Measurements from ENCODE around the gene ZDHHC1. TPM values are rescaled to one million over a fixed set of nuclear protein-coding genes. Genes with fewer than 3 reads are reported as not detected.

ZDHHC1 gene
- total RNA-seq, 2 donors from 2014 or later = 15.0 to 28.7 TPM

- ATAC-seq (ENCODE audit: insufficient number of reproducible peaks, low FRiP score, low read depth) = no peak
- Histone ChIP-seq H3K4me3 (no peak overlapping the region), H3K27ac (no peak overlapping the region), H3K4me1 (ENCODE audit: control insufficient read depth in 1 of 2, low read depth in 2 of 2) (peaks cover 0 to 14% of the 10 kb centered on the region in 2 donors), H3K9me3 (no peaks in the 10 kb centered on the region), H3K27me3 (replicated peaks; ENCODE audit: insufficient read depth) (no peaks in the 10 kb centered on the region), H3K36me3 (peaks cover 12% of the 10 kb centered on the region)
- DNase-seq (ENCODE audit: low spot score) = no peak
- TF ChIP-seq CTCF (IDR thresholded peaks at IDR 0.05) = no peak
These were observed 16.9 kb upstream of the ZDHHC1 start for GRCh38 chr16:67433131-67433719.

GRCh38 chr16:67432506-67432890 lies 16.2 kb upstream of the ZDHHC1 start:
- Histone ChIP-seq H3K4me3 (no peak overlapping the region), H3K36me3 (peaks cover 5% of the 10 kb centered on the region), H3K9me3 (no peaks in the 10 kb centered on the region), H3K27me3 (replicated peaks; ENCODE audit: insufficient read depth) (no peaks in the 10 kb centered on the region), H3K27ac (no peak overlapping the region), H3K4me1 (ENCODE audit: control insufficient read depth in 1 of 2, low read depth in 2 of 2) (peaks cover 0 to 14% of the 10 kb centered on the region in 2 donors)
- no peak for TF ChIP-seq CTCF (IDR thresholded peaks at IDR 0.05)
- ATAC-seq (ENCODE audit: insufficient number of reproducible peaks, low FRiP score, low read depth) (no peak), DNase-seq (ENCODE audit: low spot score) (no peak)

GRCh38 chr16:67431775-67432505 lies 15.7 kb upstream of the ZDHHC1 start:
- DNase-seq (ENCODE audit: low spot score) (no peak), ATAC-seq (ENCODE audit: insufficient number of reproducible peaks, low FRiP score, low read depth) (no peak)
- no peak for TF ChIP-seq CTCF (IDR thresholded peaks at IDR 0.05)
- Histone ChIP-seq H3K9me3 (no peaks in the 10 kb centered on the region), H3K27me3 (replicated peaks; ENCODE audit: insufficient read depth) (no peaks in the 10 kb centered on the region), H3K4me3 (peak overlapping the region; percentile 66), H3K27ac (no peak overlapping the region), H3K36me3 (no peaks in the 10 kb centered on the region), H3K4me1 (ENCODE audit: control insufficient read depth in 1 of 2, low read depth in 2 of 2) (peaks cover 0 to 14% of the 10 kb centered on the region in 2 donors)

GRCh38 chr16:67430977-67431774 lies 14.9 kb upstream of the ZDHHC1 start, which contains the start of gene HSD11B2:
Gene HSD11B2, plus strand, starts transcription at chr16:67431121. Its CDS starts 128 bp downstream, at chr16:67431249.
- Histone ChIP-seq H3K27me3 (replicated peaks; ENCODE audit: insufficient read depth) (no peaks in the 10 kb centered on the region), H3K9me3 (no peaks in the 10 kb centered on the region), H3K27ac (no peak within 1 kb of the TSS), H3K36me3 (no peaks in the 10 kb centered on the region), H3K4me1 (ENCODE audit: control insufficient read depth in 1 of 2, low read depth in 2 of 2) (peaks cover 0 to 14% of the 10 kb centered on the region in 2 donors), H3K4me3 (peak within 1 kb of the TSS; percentile 66)
- ATAC-seq (ENCODE audit: insufficient number of reproducible peaks, low FRiP score, low read depth) = peak; percentile 29
- TF ChIP-seq CTCF (IDR thresholded peaks at IDR 0.05) = no peak
- DNase-seq (ENCODE audit: low spot score) = no peak

- DNase-seq (ENCODE audit: low spot score) = no peak
- H3K27ac ChIP-seq = no peak overlapping the region
These were observed 14.3 kb upstream of the ZDHHC1 start for GRCh38 chr16:67430504-67430976.

More at GRCh38 chr16:67430504-67430976, 14.3 kb upstream of the ZDHHC1 start:
- Histone ChIP-seq H3K27me3 (replicated peaks; ENCODE audit: insufficient read depth) (no peaks in the 10 kb centered on the region), H3K4me1 (ENCODE audit: control insufficient read depth in 1 of 2, low read depth in 2 of 2) (peaks cover 0 to 14% of the 10 kb centered on the region in 2 donors), H3K4me3 (peak overlapping the region; percentile 66), H3K9me3 (no peaks in the 10 kb centered on the region), H3K36me3 (no peaks in the 10 kb centered on the region)
- ATAC-seq (ENCODE audit: insufficient number of reproducible peaks, low FRiP score, low read depth) = no peak
- TF ChIP-seq CTCF (IDR thresholded peaks at IDR 0.05) = no peak
